ENCODE measurements around the gene SLC8A3. TPM values are rescaled to one million over a fixed set of nuclear protein-coding genes. Genes with fewer than 3 reads are reported as not detected.

SLC8A3 gene
- polyA plus RNA-seq, 2 of the 4 experiments (the other 2 are of a cell fraction): not detected

DNA sequence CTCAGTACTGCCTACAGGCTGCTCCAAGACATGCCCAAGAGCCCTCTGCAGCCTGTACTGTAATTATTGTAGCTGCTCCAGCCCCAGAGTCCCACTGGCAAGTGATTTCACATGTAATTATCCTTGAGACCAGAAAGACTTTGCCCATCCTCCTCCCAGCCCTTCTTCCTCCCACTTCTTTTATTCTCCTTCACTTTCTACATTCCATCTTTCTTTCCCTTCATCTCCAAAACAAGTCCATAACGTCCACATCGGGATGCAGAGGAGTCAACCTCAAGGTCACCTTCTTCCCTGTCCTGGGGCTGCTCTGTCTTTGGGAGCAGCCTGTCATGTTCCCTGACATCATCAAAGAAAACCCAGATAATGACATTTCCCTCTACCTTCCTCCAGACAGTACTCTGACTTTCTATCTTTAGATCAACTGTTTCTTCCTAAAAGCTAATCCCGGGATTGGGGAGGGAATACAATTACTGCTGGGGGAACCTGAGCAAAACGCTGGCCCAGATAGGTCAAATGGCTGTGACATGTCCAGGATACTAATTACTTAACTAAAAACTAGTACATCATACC lies 39.1 kb downstream of the SLC8A3 start:
- WGBS (ENCODE audit: missing lambda C conversion rate): 19% methylated on average over 4 of the region's 4 CpGs
- FAIRE-seq: no peak
- POLR2A ChIA-PET: no interaction called here

GRCh38 chr14:70148911-70149595 lies 39.7 kb downstream of the SLC8A3 start:
- Histone ChIP-seq H3K4me2 (no peak overlapping the region), H3K9me3 (no peaks in the 10 kb centered on the region), H3K4me1 (no peaks in the 10 kb centered on the region), H3K4me3 (no peak overlapping the region), H3K27ac (no peak overlapping the region)
- WGBS (ENCODE audit: missing lambda C conversion rate): 6% methylated on average over 3 of the region's 3 CpGs
- ATAC-seq (no peak; a peak in 1 of 6 replicates), FAIRE-seq (no peak), DNase-seq (ENCODE audit: low read depth in 1 of 2, low spot score in 1 of 2) (no peak)
- ChIA-PET CTCF (interaction anchor here (1.0 to 1.1 kb wide), 2 partner anchors 62 to 331 kb away, joined by 3 read pairs; no protein-coding TSS in a partner anchor), POLR2A (no interaction called here)
- TF ChIP-seq POLR2AphosphoS2 (conservative IDR thresholded peaks at IDR 0.05; ENCODE audit: low read length) (no peak), HOXA7 (CRISPR knock-in tag; IDR thresholded peaks at IDR 0.05) (no peak), PBX3 (IDR thresholded peaks at IDR 0.05) (no peak), ZC3H11A (IDR thresholded peaks at IDR 0.05) (no peak), RARB (CRISPR knock-in tag; IDR thresholded peaks at IDR 0.05) (no peak), KDM1A (IDR thresholded peaks at IDR 0.05; ENCODE audit: low read depth) (no peak), JUN (IDR thresholded peaks at IDR 0.05) (no peak), GATA3 (IDR thresholded peaks at IDR 0.05; ENCODE audit: borderline replicate concordance) (no peak), CTCF (IDR thresholded peaks at IDR 0.05) (no peak), ZSCAN20 (CRISPR knock-in tag; IDR thresholded peaks at IDR 0.05) (no peak), EHF (CRISPR knock-in tag; IDR thresholded peaks at IDR 0.05) (no peak), CHD4 (IDR thresholded peaks at IDR 0.05; ENCODE audit: borderline replicate concordance) (no peak)
- TF ChIP-seq, protein P1, sequence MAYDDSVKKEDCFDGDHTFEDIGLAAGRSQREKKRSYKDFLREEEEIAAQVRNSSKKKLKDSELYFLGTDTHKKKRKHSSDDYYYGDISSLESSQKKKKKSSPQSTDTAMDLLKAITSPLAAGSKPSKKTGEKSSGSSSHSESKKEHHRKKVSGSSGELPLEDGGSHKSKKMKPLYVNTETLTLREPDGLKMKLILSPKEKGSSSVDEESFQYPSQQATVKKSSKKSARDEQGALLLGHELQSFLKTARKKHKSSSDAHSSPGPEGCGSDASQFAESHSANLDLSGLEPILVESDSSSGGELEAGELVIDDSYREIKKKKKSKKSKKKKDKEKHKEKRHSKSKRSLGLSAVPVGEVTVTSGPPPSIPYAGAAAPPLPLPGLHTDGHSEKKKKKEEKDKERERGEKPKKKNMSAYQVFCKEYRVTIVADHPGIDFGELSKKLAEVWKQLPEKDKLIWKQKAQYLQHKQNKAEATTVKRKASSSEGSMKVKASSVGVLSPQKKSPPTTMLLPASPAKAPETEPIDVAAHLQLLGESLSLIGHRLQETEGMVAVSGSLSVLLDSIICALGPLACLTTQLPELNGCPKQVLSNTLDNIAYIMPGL (CRISPR knock-in tag; IDR thresholded peaks at IDR 0.05; ENCODE audit: borderline replicate concordance): no peak
- TF ChIP-seq, protein P2, sequence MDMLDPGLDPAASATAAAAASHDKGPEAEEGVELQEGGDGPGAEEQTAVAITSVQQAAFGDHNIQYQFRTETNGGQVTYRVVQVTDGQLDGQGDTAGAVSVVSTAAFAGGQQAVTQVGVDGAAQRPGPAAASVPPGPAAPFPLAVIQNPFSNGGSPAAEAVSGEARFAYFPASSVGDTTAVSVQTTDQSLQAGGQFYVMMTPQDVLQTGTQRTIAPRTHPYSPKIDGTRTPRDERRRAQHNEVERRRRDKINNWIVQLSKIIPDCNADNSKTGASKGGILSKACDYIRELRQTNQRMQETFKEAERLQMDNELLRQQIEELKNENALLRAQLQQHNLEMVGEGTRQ (IDR thresholded peaks at IDR 0.05): no peak

More for the DNA sequence above, 39.1 kb downstream of the SLC8A3 start:
- no peak overlapping the region for H3K4me2 ChIP-seq
- CTCF ChIA-PET: interaction anchor here (1.5 kb wide), 1 partner anchor 76 kb away, joined by 4 read pairs; no protein-coding TSS in a partner anchor
- ATAC-seq: no peak
- no peak for TF ChIP-seq CHD4 (IDR thresholded peaks at IDR 0.05; ENCODE audit: borderline replicate concordance)
- no peak for TF ChIP-seq HES2 (IDR thresholded peaks at IDR 0.05)
- TF ChIP-seq, protein P1 (CRISPR knock-in tag; IDR thresholded peaks at IDR 0.05; ENCODE audit: borderline replicate concordance): no peak
- no peak for TF ChIP-seq TFCP2L1 (CRISPR knock-in tag; IDR thresholded peaks at IDR 0.05)
- TF ChIP-seq EHMT2 (IDR thresholded peaks at IDR 0.05; ENCODE audit: low read depth): no peak
- no peak for TF ChIP-seq HEYL (CRISPR knock-in tag; IDR thresholded peaks at IDR 0.05)
- no peak for TF ChIP-seq MAZ (IDR thresholded peaks at IDR 0.05; ENCODE audit: borderline replicate concordance, low read depth, low read length)
- no peak for TF ChIP-seq HOXA7 (CRISPR knock-in tag; IDR thresholded peaks at IDR 0.05)
- TF ChIP-seq ELK1 (IDR thresholded peaks at IDR 0.05; ENCODE audit: low read depth, low read length): no peak
- TF ChIP-seq HOXB5 (CRISPR knock-in tag; IDR thresholded peaks at IDR 0.05): no peak
- no peak for TF ChIP-seq POLR2AphosphoS2 (conservative IDR thresholded peaks at IDR 0.05; ENCODE audit: low read length)
- TF ChIP-seq, protein P3, sequence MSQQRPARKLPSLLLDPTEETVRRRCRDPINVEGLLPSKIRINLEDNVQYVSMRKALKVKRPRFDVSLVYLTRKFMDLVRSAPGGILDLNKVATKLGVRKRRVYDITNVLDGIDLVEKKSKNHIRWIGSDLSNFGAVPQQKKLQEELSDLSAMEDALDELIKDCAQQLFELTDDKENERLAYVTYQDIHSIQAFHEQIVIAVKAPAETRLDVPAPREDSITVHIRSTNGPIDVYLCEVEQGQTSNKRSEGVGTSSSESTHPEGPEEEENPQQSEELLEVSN (IDR thresholded peaks at IDR 0.05; ENCODE audit: borderline replicate concordance, low read depth): no peak
- TF ChIP-seq EP300 (IDR thresholded peaks at IDR 0.05): no peak
- no peak for TF ChIP-seq MYC (IDR thresholded peaks at IDR 0.05; ENCODE audit: borderline replicate concordance, low read length)
- TF ChIP-seq RFX5 (IDR thresholded peaks at IDR 0.05): no peak
- no peak for TF ChIP-seq POLR2A (IDR thresholded peaks at IDR 0.05; ENCODE audit: low read length)
- no peak for DNase-seq (ENCODE audit: low read depth in 1 of 2, low spot score in 1 of 2)
- H3K9me3 ChIP-seq: no peaks in the 10 kb centered on the region
- no peak overlapping the region for H3K27ac ChIP-seq
- H3K4me1 ChIP-seq: no peaks in the 10 kb centered on the region
- no peak overlapping the region for H3K4me3 ChIP-seq
